Dedifferentiated amniotic fluid mesenchymal stem cell (primary cell): ENCODE measurements around the gene TENM3.

ENCODE experiments used
- DNase-seq: peaks from one replicate; pipeline ENCODE4 v3.0.0-alpha.2; 2016; ENCODE audit errors: extremely low spot score

The TENM3 gene

DNA sequence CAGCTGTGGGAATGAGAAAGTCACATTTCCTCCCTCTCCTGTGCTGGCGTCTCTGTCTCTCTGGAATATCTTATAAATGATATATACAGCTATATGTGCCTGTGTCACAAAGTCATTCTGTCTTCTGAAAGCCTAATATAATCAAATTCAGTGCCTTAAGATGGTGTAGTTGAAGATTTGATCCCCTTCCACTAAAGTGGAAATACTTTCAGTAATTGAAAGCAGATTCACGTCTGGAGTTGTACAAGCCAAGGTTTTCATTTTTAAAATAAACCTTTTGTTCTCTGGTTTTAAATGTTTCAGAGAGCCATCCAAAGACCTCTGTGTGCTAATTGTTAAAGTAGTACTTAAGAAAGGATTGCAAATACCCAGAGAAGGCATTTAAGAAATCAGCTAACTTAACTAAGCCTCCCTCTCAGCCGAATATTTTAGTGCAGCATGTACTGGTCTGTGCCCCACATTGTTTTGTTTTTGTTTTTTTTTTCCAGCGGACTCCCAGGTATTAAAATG is 206.8 kb downstream of the TENM3 start:
- no peak for DNase-seq

DNA sequence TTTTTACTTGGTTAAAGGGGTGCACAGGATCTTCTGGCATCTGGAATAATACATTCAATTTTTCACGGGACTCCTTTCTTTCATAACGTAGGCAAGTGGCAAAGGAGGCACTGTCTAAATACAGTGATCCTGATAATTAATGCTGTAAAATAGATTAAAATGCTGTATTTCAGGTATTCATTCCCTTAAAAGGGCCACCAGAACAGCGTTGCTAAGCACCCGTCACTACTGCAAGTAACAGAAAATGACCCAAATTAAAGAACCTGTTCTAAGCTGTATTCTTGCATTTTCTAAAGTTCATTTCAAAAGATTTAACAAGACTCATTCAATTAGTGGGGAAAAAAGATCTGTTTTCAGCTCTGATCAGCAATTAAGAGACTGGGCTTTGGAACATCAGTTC is 208.2 kb downstream of the TENM3 start:
- DNase-seq: no peak

DNA sequence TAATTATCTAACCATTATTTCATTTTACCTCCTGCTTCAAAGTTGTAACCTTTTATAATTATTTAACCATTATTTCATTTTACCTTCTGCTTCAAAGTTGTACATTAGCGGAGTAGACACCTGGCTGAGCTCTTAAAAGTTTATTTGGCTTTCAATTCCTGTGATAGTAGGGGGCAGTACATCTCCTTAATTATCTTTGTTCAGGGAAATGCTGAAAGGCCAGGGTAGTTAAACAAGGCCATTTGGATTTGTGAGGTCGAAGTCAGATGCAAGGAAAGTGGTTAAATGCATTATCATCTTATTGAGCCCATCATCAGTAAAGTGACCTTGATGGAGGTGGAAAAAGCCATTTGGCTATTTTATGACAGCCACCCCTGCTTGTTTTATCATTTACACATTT is 210.6 kb downstream of the TENM3 start:
- no peak for DNase-seq

DNA sequence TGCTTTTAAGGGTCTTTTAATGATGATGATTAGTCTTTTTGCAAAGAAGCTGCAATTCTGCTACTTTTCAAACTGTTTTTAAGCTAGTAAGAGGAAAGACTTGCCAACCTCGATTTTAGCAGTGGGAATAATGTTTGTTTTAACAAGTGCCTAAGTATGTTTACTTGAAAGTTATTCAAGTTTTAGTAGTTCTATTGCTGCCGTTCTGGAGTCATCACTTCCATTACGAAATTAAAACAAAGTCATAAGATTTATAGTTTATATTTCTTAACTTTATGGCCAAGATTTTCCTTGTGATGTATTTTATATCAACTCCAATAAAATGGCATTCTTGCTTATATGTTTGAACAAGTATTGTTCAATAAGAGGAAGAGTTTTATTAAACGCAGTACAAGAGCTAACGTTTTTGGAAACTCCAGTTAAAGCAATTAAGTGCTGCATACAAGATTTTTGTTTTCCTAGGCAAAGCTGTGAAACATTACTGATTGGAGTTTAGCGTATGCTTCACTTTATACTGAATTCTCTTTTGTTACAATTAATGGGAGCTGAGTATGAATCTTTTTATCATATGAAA is 211.3 kb downstream of the TENM3 start:
- DNase-seq: no peak

DNA sequence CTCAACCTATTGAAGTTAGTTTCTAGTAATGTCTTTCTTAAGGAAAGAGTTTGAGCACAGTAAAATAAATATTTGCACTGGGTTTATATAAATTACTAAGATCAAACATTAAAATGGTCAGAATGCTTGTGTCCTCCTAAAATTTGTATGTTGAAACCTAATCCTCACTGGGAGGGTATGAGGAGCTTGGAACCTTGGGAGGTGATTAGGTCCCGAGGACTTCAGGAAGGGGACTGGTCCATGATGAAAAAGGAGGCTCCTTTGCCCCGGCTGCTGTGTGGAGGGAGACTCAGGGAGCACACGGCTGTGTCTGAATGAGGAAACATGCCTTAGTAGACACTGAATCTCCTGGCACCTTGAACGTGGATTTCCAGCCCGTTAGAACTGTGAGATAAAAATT is 221.9 kb downstream of the TENM3 start:
- no peak for DNase-seq

DNA sequence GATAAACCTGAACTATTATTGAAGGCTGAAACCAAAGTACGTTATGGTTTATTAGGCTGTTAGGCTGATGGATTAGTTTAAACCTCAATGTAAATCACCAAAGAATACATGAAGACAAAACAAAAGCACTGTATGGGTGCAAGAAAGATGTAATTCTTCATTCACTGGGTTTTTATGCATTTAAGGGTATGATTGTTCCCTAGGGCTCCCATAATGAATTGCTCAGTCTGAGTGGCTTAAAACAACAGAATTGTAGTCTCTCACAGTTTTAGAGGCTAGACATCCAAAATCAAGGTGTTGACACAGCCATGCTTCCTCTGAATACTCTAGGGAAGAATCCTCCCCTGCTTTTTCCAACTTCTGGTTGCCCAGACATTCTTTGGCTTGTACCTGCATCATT is 222.8 kb downstream of the TENM3 start:
- DNase-seq: no peak

DNA sequence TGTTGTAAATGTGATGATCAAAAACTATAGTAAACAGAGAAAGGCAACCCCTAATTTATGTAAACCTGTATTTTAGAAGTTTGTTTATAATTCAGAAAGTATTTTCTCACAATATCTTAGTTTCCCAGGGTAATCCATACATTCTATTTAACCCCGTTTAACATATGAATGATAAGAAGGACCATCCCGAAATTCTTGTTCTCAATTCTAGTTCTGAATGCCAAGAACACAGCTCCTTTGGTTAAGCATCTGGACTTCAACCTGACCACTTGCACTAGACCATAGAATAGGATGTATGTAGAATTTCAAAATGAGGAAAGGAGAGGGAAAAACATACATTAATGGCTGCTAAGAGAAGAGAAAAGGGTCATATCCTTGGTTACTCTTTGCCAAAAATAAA is 227.0 kb downstream of the TENM3 start:
- DNase-seq: no peak

DNA sequence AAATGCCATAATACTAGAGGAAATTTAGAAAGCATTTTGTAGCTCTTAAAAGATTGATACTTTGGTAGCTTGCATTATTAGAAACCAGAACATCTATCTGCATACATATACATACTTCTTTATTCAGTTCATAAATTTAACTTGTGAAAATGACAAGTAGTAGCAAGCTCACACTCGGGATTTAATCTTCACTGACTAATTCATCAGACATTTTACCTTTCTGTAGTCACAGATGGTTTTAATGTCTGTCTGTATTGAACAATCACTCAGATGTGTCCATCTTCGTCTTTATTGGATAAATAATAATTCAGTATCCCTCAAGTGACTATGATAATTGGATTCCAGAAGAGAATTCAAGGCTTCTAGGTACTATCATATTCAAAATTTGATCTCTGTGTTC is 232.3 kb downstream of the TENM3 start:
- DNase-seq: no peak

DNA sequence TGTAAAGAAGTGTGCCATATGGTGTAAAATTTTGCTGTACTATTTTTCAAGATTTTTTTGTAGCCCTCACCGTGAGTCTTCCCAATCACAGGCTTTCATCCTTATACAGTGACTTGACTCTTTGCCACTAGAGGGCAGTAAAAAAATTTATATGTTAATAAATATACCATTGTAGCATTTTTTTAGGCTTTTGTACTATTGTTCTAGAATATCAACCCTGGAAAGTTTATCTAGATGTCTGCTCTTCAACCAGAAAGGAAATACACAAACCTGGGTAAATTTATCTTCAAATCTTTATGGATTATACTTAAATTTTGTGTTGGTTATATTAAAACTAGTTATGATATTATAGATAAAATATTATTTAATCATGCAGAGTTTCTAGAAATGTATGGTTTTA is 235.3 kb downstream of the TENM3 start:
- peak; percentile 77 for DNase-seq

DNA sequence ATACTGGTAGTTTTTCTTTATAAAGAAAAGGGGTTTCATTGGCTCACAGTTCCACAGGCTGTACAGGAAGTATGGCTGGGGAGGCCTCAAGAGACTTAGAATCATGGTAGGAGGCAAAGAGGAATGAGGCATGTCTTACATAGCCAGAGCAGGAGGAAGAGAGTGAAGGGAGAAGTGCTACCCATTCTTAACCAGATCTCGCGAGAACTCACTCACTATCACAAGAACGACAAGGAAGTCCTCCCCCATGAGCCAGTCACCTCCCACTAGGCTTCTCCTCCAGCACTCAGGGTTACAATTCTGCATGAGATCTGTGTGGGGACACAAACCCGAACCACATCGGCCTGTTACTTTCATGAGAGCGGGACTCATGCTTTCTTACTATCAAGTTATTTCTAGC is 240.5 kb downstream of the TENM3 start:
- no peak for DNase-seq

DNA sequence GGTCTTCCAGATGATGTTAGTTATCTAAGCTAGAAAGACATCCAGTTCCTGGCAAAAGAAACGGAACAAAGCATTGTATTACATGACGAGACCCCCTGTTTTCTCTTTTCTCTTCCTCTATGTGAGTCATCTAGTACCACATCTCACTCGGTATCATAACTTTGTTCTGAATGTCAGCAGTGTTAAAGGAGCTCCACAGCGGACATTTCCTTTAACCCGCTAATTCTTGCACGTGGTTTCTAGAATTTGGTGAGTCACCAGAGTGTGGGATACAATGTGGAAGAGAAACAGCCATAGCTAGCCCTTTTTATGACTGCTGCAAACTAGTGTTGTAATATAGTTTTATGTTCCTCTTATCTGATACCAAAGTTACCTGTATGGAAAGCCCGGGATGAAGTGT is 243.7 kb downstream of the TENM3 start:
- DNase-seq: no peak

DNA sequence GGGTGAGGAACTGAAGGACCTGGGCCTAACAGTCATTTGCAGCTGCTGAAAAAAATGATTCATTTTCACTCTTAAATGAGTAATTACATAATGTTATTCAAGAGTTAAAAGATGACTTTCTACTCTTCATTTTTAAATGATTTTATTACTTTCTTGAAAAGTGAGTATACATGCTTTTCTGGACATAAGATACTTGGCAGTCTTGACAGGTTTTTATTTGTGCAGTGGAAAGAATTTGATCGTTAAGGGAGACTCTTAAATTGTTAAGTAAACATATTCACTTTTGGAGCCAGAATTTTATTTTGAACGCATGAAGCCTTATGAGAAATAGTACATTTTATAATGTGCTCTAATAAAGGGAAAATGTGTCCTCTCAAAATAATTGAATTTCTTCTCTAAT is 245.7 kb downstream of the TENM3 start:
- DNase-seq: no peak

DNA sequence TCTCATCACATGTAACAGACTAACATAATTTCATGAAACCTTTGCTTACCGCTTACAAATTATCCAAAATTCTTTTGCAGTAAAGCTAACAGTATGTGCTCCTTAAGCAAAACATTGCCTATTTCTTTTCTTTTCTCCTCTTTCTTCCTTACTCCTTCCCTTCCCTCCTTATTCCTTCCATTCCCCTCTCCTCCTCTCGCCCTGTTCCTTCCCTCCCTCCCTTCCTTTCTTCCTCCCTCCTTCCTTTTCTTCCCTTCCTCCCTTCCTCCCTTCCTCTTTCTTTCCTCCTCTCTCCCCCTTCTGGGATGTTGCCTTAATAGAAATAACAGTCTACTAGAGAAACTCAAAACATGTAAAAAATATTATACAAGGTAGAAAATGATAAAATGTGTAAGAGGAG is 246.4 kb downstream of the TENM3 start:
- no peak for DNase-seq

DNA sequence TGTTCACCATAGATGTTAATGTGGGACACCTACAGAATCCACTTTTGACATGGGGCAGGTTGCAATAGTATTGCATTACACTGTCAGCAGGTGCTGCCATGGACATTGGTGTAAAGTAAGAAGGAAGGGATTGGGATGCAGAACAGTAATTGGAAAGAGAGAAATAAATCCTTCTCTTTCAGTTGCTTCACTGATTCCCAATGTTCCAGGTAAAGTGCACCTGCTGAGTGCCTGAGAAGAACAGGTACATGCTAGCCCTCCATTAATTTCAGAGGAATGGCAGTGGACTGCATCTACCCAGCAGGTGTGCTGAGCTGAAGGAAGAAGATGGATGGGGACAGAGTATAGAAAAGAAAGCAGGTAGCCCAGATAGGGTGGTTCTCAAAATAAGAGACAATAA is 248.5 kb downstream of the TENM3 start:
- DNase-seq: no peak

DNA sequence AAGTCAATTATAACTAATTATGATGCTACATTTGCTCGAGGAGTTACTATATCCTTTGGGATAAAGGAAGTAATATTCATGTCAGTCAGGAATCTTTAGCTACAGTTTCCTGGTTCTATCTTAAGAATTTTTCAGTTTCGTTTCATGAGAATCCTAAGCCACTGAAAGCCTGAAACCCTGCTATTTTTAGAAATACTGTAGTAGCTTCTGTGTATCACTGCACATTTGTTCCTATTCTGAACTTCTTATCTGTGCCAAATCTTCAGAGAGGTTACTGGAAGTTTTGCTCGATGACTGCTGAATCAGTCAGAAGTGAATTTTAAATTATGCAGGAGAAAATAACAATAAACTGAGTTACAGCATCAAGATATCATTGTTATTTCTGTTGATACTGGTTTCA is 249.2 kb downstream of the TENM3 start:
- DNase-seq: peak; percentile 52

DNA sequence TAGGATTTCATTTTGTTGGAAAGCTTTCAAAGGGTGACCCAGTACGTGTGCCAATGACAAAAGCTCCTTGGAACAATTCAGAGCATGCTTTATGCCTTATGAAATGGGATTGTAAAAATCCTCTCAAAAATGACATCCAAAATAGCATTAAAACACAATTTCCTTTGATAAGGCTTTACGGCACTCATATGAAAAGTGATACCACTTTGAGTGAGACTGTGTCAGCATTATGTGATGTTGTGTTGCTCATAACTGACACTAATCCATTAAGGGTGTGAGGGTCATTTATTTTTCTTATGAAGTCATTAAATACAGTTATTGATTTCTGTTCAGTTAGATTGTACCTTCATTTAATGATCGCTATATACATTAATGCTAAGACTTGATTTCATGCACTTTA is 250.2 kb downstream of the TENM3 start:
- DNase-seq: no peak

DNA sequence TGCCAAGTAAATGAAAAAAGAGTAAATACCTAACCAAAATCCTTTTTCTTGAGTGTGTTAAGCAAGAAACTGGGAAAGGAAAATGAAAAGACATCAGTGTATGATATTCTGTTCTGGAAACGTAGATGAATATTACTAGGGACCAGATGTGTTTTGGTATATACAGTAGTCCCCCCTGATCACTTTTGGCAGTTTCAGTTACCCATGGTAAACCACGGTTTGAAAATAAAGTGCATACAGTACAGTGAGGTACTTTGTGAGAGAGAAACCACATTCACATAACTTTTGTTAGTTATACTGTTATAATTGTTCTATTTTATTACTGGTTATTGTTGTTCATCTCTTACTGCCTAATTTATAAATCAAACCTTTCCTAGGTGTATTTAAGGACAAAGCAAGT is 250.9 kb downstream of the TENM3 start:
- DNase-seq: no peak

DNA sequence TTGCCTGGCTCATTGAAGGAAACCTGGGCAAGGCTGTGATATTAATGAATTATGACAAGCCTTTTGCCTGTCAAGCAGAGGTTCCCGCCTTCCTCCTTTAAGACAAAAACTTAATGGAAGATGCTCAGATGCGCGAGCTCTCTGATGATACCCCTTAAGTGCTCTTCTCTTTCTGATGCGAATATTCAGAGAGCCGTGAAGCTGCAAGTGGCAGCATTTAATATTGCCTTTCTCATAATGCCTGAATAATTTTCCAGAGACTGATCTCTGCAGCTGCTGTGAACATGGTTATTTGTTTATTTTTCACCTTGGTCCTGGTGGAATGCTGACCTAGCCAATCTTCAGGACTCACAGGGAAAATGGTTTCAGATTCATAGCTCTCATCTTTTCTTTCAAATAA is 251.8 kb downstream of the TENM3 start:
- no peak for DNase-seq

DNA sequence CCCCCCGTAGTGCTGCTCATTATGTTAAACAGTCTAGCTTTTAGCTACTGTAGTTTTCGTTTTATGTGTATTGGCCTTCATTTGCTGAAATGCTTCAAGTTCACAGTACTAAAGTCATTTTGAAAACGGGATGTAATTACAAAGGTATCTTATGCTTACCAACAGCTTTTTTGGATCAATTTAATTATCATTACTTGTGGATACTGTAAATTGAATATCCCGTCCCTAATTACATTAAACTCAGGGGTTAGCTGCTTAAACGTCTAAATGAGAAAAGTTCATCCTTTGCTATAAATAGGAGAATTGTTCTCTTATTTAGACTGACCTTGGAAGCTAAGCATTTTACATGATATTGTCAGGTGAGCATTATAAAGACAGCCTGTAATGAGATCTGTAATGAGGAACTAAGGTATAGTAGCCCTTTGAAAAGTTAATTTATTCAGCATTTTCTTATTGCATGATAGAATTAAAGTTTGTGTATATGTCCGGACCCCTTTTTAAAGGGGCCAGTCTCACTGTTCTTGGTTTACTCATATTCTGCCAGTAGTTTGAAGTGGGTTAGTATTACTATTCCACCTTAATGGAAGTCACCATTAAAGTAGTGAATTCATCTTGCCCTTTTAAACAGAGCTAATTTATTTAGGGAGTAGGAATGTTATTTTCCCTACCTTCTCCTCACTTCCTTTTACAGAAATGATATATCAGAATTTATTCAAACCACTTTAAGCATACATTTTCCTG is 252.6 kb downstream of the TENM3 start:
- no peak for DNase-seq

DNA sequence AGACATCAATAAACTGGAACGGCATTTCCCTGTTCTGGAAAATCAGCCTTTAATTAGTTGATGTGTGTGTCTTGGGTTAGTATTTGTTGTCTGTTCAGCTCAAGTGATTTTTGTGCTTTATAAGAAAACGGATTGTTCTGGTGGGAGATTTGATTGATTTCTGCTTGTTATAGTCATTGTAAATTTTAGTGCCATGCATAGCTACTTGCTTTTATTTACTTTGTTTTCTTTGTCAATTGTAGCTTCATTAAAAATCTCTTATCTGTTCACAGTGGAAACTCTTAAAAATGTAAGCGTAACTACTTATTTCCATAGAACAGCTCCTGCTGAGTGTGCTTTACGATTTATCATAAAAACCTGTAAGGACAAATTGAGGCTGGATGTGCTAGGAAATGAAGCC is 253.2 kb downstream of the TENM3 start:
- no peak for DNase-seq

DNA sequence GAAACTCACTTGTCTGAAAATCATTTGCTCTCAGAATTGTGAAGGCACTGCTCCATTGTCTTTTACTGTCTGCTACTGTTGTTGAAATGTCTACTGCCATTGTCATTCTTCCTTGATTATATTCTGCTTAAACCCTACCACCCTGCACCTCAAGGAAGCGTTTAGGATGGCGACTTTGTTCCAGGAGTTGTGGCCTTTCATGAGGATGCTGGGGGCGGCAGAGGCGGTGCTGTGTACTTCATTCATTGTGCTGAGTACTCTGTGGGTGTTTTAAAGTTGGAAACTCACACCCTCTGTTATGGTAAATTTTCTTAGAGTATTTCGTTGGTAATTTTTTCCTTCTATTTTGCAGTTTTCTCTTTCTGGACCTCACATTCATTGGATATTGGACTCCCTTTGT is 258.9 kb downstream of the TENM3 start:
- DNase-seq: no peak

DNA sequence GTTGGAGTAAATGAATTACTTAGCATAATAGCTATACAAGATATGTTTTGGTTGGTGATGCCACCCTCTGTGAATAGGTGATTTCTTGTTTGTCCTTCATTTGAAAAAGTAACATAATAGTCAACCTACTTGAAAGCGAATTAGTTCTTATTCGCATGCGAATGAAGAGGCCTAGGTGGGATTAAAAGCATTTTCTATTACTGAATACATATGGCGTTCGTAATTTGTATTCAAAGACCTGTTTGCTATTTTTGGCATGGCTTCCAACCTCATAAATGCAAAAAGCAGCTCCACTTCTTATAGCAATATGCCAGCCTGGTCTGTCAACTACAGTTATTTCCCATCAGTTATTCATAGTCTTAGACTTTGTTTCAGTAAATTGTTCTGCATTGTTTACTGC is 261.3 kb downstream of the TENM3 start:
- DNase-seq: no peak

DNA sequence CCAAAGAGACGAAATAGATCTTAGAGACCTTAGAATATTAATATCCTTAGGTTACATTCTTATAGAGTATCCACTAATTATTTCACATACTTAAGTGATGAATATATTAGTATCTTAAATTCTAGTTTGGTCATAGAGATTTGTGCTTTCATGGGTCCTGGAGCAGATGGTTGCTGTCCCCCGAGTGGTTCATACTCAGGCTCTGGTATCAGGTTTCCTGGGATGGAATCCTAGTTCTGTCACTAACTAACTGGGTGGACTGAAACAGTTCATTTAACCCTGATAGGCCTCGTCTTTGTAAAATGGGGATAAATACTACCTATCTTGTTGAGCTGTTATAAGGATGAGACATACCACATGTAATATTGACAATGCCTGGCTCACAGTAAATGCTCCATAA is 264.6 kb downstream of the TENM3 start:
- no peak for DNase-seq

DNA sequence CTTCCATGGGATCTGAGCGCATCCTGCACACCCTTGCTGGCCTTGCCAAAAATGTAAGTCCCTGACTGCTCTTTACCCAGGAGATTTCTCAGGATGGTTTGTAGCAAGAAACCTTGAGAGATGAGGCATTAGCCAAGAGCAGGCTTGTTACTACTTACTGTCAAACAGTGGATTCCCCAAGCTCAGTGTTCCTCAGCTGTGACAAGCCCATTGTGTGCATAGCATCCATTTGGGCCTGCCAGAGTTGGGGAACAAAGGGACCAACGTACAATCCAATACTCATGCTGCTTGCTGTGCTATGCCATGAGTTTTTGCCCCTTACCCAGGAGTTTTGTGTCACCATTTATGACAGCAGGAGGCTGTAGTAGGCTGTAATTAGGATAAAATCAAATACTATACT is 267.6 kb downstream of the TENM3 start:
- DNase-seq: no peak
